Stimulated activated CD8-positive, alpha-beta memory T cell treated with anti-CD3 and anti-CD28 coated beads, Interleukin-15, amount 100 ng/mL, for 4 hours (primary cell): Measurements from ENCODE around the gene HORMAD2.
"Not testable (repeated sequence)": the region's sequence is repeated elsewhere in the genome, so short reads cannot be mapped to it uniquely, and the experiment has no call there.

Experiments used
- DNase-seq, 2 donors: peaks; one replicate each; pipeline ENCODE4 v3.0.0-alpha.2; 2020; ENCODE audit warnings: low read depth in 2 of 2

Gene HORMAD2

DNA sequence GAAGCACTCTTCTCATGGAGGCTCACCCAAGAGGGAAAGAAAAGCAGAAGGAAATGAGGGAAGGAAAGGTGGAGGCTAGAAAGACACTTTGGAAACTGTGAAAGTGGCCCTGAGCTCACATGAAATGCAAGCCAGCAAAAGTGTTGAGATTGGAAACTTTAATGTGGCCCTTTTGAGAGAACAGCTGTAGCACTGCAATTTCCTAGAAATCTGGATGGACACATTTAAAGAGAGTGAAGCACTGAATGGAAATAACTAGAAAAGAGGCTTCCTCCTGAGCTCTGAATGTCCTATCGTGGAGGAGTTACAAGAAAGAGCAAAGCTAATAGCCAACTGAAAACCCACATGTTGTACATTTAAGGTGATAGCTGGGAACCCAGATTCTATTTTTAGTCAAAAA, 110.3 kb downstream of the HORMAD2 start:
- DNase-seq = no peak

DNA sequence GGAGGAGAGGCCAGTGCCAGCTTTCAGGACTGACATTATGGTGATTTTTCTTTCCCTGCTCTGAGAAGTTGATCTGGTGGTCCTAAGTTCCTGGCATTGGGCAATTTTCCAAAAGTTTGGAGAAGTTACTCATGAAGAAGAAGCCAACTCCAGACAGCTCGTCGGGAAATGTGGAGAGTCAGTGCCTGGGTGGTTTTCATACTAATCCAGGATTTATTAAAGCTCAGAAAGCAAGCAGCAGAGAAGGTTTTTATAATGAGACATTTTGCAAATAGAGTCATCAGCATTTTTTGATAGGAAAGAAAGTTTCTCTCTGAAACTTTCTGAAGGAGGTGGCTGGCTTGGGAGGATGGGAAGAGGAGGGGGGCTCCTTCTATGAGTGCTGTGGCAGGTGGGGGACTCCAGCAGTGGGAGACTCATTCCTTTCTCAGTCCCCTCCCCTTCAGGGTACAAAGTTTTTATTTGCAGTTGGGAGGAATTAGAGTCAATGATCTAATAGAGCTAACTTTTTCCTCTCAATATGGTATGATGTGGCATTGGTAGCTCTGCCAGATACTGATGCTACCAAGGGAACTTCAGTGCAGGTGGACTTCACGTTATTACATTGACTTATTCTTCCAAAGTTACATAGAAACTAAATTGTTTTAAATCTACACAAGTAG, 110.9 kb downstream of the HORMAD2 start:
- no peak for DNase-seq

DNA sequence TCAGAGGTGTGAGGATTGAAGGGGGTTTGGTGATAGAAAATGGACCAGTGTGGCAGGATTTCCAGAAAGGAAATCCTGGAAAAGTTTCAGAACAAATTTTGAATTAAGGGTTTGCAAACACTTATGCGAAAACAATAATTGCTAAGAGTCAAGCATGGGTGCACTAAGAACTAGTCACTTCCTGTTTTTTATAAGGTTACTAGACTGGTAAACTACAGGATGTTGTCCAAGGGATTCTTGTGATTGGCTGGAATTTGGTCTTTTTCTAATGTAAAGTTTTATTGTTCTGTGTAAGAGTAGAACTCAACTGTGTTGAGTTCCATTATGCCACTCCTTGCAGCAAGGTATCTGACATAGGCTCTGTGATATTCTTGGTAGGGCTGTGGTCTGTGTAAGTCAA, 112.2 kb downstream of the HORMAD2 start:
- DNase-seq = no peak

DNA sequence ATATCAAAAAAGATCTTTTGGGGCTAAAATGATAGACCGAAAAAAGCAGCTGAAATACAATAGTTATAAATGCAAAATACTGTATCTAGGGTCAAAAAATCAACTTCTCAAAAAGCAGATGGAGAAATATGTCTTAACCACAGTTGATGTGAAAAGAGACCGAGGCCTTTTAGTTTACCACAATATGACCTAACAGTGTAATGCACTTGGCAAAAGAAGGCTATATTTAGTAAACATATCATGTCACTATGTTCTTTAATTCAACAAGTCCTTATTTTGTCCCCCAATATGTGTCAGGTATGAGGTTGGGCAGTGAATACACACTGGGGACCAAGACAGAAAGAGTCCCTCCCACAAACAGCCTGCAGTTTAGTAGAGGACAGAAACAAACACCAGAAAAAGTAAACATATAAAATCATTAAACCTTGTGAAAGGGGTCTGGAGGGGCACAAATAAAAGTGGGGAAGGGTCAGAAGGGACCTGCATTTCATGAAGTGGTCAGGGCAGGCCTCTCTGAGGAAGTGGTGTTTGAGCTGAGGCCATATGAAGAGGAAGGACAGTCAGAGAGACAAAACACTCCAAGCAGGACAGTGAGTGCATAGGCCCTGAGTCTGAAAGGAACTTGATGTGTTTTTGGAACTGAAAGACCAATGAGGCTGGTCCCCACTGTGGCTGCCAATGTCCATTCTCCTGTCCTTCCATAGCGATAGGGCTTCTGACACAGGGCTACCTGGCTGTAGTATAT, 112.9 kb downstream of the HORMAD2 start:
- DNase-seq = no peak

DNA sequence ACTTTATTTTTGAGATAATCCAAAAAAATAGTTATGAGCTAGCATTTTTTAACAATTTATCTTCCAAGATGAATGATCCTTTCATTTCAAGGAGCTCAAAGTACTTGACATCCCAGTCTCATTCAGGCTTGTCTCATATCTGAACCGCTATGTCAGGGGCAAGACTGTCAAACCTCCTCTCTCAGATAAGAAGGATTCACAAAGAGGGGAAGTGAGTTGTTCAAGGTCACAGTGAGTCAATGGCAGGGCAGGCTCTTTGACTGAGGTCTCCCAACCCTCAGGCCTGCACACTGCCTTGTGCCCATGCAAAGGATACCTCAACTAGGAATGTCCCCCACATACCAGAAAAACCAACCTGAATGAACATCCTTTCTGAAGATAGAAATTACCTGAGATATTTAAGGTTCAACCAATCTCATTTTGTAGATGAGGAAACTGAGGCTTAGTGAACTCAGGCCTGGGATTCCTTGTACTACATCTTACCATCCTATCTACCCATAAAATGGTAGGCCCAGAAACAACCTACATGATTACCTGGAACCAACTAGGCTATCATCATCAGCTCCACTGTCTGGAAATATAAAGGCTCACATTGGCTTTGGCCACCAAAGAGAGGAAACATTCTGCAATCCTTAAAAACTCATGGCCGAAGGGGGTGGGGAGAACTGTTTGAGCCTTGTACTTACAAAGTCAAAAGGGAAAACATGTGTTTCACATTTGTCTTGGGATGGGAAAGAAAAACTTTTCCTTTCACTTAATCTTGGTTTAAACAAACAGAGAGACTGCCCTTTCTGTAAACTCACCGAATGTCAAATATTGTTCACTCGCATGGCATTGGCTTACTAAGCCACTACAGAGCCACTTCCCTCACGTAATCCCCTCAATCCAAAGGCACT, 115.2 kb downstream of the HORMAD2 start:
- DNase-seq = no peak

DNA sequence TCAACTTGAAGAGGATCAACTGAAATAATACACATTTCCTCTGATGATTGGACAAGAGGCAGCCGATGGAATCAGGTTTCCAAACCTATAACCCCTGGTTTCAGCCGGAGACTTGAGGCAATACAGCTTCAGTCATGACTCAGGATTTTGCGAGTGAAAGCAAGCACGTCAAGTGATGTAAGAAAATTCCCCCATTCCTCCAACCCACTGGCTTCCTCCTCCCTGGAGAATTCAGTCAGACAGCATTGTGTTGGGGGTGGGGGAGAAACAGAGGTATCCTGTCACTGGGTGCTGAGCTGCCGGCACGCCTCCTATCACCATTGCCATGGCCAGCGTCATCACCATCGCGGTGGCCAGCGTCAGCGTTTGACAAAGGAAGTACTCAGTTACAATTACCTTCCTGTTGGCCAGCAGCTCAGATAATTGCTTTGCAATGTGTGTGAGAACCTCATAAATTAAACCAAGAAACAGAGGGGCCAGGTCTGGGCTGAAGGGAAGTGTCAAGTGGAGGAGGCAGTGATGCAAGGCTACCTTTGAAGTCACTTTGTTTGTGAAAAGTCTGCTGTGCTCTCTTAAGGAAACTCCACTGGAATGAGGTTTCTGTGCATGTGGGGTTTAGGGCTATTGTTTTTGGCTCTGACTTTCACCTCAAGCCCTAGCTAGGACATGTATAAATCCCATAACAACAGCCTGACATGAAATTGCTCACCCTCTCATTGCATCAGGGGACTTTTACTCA, 116.0 kb downstream of the HORMAD2 start:
- peak in 1 of 2 donors; percentile 18 for DNase-seq

DNA sequence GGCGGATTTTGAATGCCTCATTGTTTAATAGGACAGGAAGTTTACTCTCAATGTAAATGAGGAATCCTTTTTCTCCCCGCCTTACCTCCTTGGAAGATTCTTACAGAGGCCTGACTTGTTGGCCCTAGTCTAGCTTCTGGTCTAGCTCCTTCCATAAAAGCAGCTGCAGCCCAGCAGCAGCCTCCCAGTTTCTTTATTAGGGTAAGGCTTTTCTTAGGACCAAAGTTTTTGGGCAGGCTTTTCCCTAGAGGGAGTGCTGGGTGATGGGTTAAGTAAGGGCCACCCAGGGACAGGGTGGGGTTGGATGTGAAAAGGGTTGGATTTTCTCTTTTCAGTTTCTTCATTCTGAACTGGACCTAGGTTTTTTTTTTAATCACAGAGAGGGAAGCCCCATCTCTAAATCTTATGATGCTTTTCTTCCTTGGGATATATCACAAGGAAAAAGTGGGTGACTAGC, 116.6 kb downstream of the HORMAD2 start:
- DNase-seq = no peak

DNA sequence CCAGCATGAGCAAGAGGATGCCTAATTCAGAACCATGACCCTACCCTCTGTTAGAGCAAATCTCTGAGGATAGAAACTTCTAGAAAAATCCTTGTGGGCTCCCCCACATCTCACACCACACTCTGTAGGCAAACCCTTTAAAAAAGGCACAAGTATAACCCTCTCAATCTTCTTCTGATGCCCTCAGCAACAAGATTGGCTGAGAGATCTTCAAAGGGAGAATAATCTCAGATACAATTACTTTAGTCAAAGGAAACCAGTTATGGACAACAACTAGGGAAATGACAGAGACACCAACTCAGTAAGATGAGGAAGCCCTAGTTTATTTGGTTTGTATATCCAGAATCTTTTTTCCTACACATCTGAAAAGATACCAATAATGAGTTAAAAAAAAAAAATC, 117.1 kb downstream of the HORMAD2 start:
- no peak for DNase-seq

DNA sequence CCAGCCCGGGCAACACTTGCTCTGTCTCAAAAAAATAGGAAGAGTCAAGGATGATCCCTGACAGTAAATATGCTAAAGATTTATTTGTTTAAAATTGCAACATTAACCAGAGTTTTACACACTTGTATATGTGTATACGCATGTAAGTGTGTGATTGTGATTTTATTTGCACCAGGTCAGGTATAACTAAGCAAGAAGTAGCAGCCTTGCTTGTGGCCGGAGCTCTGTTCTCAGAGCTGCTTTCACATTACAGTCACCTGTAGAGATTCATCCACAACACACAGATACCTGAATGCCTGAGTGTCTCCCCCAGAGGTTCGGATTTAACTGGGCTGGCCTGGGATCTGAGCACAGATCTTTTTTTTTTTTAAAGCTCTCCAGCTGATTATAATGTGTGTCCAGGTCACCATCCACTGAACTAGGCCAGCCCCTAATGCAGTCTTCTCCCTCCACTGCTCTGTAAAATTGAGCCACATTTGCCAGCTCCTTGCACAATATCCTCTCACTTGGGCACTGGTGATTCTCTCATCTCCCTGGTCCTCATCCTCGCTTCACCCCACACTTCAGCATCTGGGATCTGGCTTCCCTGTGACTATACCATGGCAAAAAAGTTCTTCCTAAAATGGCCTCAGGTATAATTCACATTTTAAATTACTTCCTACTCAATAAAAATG, 118.0 kb downstream of the HORMAD2 start:
- DNase-seq = no peak

DNA sequence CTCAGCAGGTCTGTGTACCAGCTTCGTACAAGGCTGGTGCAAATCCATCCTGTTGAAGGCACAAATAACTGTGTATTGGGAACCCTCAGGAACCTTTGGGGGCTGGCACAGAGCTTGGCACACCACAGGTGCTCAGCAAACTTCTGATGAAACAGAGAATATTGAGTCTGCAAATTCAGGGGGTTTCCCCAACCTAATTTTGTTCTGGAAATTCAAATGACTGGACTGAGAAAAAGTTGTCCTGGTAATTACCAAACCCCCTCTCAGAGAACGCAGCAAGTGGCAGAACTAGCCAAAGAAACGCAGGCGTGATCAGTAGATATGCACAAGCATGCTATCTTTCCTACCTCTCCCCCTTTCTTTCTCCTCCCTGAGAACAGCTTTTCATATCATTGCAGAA, 118.7 kb downstream of the HORMAD2 start:
- no peak for DNase-seq

DNA sequence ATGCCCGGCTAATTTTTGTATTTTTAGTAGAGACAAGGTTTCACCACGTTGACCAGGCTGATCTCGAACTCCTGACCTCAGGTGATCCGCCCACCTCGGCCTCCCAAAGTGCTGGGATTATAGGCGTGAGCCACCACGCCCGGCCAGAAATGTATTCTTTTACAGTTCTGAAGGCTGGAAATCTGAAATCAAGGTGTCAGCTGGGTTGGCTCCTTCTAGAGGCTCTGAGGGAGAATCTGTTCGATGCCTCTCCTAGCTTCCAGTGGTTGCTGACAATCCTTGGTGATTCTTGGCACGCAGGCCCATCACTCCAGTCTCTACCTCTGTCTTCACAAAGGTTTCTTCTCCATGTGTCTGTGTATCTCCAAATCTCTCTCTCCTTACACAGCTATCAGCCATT, 120.6 kb downstream of the HORMAD2 start:
- DNase-seq = not testable (repeated sequence)

DNA sequence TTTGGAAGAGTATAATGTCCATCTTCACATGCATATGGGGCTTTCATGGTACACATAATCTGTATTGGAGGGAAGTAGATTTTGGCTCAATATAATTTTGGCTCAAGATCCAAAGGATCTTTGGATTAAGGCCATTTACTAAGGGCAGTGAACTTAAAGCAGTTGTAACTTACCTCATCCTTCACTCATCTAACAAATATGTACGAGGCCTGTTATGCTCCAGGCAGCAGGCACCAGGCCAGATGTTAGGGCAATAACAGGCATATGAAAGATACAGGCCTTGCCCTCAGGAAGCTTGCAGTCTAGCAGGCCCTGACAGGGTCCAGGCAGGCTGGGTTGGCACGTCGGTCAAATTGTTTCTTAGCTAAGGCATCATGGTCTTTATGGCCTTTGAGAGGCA, 121.7 kb downstream of the HORMAD2 start:
- no peak for DNase-seq

DNA sequence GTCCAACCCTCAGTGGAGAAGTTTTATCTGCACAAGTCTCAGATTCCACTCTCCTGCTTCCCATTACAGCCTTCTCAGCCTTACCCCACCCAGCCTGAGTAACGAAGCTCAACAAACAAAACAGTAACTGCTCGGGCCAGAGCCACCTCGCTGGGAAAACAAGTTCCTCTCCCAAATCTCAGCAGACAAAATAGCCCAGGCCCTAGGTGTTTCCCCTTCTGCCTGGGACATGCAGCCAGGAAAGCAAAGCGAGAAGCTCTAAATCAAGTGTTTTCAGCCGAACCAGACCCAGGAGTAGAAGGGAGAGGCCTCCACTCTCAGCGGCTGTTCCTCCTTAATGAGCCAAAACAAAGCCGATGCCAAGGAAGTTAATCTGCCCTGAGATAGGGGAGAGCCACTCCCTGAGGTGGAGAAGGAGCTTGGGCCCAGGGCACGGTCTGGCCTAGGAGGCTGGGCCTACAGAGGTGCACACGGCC, 122.3 kb downstream of the HORMAD2 start:
- DNase-seq = no peak

DNA sequence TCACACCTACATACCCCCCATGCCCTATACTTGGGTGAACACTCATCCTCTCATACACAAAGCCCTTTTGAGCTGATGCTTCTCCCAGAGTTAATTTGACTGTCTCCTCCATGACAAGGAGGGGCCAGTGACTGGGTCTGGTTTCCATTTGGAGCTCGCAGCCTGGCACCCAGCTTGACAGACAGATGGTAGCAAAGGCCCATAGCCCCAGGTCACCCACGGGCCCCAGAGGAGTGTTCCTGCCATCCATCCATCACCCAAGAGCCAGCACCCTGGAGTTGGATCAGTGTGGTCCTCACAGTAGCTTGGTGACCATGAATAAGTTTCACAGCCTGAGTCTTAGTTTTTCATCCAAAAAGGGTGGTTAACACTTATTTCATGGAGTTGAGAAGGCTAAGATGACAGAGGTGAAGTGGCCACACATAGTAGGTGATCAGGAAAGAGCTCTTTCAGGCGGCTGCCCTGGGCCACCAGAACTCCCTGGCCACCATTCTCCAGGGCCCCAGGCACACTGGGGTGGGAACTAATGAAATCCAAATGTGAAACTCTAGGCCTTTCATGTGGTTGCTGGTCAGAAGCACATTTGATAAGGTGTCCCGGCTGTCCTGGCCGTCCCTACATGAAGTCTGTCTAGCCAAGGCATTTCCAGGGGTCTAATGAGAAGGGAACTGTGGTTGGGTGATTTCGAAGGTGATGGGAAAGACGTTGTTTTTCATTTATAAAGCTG, 123.9 kb downstream of the HORMAD2 start:
- no peak for DNase-seq

DNA sequence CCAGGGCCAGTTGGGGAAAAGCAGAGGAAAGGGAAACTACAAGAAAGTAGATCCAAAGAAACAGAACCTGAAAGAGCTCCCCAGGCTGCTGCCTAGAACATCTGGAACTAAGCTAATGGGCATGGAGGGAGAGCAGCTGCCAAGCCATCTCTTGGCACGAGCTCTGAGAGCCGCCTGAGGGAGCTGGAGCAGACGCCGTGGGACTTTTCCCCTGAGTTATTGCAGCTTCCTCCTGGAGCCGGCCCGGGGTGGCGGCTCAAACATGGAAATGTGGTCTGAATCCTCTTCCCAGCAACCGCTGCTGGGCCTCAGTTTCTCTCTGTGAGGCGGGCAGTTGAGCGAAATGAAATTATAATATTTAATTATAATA, 124.5 kb downstream of the HORMAD2 start:
- DNase-seq = no peak

DNA sequence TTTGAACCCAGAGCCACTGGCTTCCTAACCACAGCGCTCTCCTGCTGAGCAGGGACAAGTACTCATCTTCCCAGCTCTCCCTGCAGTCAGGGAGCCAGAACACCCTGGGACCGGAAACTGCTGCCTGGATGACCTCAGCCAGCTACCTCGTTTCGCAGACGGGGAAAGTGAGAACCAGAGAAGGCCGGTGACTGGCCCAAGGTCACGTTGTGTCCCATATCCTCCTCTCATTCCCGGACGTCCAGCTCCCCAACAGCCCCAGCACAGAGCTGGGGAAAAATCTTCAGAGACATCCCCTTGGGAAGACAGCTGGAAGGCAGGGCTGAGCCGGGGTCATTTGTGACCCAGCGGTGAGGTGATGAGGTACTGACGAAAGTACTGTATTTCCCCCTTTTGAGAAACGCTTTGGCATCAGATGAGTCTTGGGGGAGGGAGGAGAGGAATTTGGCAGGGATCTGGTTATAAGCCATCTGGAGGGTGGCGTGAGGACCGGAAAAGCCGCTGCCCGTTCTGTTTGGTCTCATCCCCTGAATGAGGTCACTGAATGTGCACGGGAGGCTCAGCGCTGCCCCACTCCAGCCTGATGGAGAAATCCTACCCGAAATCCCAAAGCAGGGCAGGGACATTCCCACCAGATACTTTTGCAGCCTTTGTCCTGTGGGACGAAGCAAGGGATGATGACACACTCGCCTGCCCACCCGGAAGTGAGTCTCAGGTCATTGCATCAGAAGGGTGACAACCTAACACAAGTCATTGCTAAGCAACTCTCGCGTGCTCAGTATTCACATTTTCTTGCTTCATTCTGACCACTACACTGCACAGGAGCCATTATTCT, 125.2 kb downstream of the HORMAD2 start:
- DNase-seq = no peak

DNA sequence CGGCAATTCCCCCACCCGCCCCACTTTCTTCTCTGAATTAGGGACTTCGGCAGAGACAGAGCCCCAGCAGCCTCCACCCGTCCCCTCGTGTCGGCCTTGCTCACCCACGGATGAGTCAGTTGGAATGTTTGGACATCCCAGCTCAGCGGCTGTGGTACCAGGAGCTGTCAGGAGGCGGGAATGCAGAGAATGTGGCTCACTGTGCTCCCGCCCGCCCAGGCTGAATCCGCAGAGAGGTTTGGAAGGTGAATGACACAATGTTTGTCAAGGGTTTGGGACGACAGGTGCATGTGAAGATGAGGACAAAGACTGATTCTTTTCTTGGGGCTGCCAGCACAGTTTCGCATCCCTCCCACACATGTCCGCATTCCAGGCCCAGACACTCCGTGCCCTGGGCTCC, 126.7 kb downstream of the HORMAD2 start:
- DNase-seq = no peak

DNA sequence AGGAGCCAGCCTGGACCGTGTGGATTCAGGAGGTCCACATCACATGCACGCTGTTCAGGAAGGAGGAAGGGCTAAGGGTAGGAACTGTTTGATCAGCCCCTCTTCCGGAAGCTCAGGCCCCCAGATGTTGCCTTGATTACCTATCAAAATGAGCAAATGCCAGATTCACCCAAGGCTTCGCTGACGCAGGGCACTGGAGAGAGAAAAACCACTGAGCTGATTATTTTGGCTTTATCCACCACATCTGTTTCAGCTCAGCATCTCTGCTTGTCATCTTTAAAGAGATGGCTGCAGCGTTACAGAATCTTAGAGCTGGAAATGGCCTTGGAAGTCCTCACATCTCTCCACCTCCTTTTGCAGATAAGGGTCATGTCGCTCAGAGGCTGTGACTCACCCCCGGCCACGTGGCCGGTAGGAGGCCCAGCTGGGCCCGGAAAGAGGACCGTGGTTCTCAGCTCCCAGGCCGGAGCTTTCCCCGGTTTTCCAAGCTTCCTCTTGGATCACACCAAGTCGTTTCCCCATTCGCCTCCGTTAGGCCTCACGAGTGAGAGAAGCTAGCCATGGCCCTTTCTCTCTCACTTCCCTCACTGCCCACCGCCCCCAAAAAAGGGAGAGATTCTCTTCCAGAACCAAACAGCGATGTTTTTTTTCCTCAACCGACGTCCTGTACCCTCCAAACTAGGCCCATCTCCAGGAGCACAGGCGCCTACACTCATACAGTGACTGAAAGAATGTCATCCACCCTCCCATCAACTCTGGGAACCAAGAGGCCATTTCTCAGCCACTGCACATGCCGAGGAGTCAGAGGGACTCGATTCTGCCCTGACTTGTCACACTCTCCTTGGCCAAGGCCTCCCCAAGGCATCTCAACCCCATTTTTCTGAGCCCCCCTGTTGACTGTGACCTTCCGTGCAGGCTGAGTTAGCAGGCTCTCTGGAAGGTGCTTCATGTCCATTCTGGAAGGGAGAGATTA, 128.7 kb downstream of the HORMAD2 start:
- no peak for DNase-seq
